AG09319 (cell line): ENCODE measurements around the gene HOTAIR.

ENCODE experiments used
- DNase-seq: peaks from one replicate; pipeline ENCODE4 v3.0.0-alpha.2; 2010; ENCODE audit warnings: low read depth; ENCODE audit errors: extremely low read depth
- TF ChIP-seq, protein P1 (sequence below): IDR thresholded peaks from 2 replicates; pipeline ENCODE4 v1.5.1; 2011; ENCODE audit warnings: low read depth, mild to moderate bottlenecking, inconsistent platforms, low read length, moderate library complexity

The HOTAIR gene

DNA sequence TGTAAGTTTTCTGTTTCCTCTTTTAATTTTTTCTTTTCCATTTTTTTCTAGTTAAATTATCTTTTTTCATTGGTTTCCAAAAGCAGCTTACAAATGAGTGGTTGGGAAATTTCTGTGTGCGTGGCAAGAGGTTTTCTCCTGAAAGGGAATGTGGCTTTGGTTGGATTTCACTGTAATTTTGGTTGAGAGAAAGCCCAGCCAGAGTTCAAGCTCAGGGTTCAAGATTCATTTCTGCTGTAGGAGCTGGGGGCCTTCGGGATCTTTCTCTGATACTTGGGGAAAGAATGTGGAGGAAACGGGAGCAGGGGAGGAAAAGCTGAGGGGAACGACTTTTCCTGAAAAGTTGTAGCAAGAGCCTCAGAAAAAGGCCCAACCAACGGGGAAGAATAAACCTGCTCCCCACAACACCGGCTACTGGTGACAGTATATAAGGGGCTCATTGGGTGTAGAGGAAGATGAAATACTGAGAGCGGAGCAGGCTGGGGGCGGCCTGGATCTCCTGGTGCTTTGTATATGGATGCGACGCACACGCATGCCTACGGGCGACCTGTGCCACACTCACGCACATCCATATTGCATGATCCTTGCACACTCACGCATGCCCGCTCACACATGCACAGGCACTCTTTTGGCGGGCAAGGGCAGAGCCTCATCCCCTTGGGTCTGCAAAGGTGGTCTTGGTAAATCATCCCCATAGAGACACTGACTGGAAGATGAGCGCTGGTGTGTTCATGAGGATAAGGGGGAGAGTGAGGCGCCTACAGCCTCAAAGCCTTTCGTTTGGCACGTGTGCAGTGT is 12.1 kb upstream of the HOTAIR start:
- DNase-seq: no peak
- TF ChIP-seq, protein P1, sequence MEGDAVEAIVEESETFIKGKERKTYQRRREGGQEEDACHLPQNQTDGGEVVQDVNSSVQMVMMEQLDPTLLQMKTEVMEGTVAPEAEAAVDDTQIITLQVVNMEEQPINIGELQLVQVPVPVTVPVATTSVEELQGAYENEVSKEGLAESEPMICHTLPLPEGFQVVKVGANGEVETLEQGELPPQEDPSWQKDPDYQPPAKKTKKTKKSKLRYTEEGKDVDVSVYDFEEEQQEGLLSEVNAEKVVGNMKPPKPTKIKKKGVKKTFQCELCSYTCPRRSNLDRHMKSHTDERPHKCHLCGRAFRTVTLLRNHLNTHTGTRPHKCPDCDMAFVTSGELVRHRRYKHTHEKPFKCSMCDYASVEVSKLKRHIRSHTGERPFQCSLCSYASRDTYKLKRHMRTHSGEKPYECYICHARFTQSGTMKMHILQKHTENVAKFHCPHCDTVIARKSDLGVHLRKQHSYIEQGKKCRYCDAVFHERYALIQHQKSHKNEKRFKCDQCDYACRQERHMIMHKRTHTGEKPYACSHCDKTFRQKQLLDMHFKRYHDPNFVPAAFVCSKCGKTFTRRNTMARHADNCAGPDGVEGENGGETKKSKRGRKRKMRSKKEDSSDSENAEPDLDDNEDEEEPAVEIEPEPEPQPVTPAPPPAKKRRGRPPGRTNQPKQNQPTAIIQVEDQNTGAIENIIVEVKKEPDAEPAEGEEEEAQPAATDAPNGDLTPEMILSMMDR: no peak

DNA sequence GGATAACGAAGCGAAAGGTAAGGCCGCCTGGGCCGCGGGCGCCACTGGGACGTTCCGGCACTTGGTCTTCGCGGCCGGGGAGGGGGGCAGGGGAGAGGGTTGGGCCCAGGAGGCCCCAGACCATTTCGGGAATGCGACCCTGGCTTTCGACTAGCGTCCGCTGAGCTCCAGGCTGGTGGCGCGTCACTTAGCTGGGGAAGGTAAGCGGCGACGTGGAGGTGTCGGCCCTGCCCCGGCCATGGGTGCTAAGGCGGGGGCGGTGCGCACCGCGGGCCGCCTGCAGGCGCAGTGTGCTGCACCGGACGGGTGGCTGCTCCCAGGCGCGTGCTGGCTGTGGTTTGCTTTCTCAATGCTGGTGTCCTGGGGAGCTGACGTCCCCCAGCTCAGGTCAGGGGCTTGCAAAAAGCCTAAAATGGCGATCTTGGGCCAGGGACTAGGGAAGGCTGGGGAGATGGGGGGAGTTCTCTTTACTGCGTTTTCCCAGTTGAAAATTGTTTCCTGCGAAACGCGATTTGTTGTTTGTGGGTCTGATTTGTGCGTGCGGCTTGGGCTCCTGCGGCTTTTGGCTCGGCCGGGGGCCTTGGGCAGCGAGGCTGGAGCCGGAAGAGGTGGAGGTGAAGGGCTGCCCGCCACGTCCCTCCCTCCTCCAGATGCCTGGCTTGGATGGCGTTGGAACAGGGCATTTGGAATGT is 11.4 kb upstream of the HOTAIR start:
- no peak for DNase-seq
- TF ChIP-seq, protein P1: no peak

DNA sequence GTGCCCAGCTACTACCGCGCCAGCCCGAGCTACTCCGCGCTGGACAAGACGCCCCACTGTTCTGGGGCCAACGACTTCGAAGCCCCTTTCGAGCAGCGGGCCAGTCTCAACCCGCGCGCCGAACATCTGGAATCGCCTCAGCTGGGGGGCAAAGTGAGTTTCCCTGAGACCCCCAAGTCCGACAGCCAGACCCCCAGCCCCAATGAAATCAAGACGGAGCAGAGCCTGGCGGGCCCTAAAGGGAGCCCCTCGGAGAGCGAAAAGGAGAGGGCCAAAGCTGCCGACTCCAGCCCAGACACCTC is 10.9 kb upstream of the HOTAIR start:
- no peak for DNase-seq
- TF ChIP-seq, protein P1: no peak

DNA sequence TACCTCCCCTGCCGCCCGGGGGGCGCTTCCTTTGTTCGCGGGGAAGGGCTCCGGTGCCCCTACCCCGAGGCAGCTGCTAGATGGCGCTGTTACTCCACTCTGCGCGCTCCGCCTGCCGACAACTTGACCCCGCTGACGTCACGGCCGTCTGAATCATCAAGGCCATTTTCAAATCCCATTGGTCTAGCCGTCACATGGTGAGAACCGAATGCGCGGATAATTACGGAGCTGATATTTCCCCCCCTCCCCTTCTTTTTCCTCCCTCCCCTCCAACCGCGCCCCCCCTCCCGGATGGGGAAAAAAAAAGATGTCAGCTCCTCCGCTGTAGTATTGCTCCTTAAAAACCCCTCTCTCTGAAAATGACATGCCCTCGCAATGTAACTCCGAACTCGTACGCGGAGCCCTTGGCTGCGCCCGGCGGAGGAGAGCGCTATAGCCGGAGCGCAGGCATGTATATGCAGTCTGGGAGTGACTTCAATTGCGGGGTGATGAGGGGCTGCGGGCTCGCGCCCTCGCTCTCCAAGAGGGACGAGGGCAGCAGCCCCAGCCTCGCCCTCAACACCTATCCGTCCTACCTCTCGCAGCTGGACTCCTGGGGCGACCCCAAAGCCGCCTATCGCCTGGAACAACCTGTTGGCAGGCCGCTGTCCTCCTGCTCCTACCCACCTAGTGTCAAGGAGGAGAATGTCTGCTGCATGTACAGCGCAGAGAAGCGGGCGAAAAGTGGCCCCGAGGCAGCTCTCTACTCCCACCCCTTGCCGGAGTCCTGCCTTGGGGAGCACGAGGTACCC is 10.3 kb upstream of the HOTAIR start, which contains the start of gene HOXC10:
TSS of gene HOXC10 (plus strand) at position 246 of the 791 bp plus-strand sequence. CDS start at position 360, 114 bp downstream.
- peak; percentile 11 for DNase-seq

DNA sequence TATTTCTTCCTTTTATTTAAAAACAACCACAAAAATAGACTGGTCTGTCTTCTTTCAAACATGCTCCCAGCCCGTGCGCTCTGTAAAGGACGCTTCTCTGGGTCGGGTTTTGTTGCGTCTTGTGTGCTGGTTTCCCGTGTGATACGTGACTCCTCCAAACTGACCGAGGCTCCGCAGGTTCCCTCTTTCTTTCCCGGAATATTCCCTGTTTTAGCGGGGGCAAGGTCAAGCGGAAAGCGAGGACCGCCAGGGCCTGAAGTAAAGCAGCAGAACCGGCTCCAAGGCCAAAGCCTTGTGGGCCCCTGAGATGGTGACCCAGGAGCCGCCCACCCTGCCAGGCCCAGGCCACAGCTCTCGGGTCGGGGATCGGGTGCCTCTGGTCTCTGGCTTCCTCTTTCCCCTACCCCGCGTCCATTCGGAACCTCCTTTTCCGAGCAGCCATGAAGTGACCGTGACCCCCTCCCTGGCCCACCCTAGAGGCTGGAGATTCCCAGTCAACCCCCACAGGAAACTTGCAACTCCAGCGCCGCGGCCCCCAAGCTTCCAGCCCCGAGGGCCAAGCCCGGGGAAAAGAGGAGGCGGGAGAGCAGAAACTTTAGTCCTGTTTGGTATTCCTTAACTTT is 9.3 kb upstream of the HOTAIR start:
- TF ChIP-seq, protein P1: no peak
- DNase-seq: no peak

More for the DNA sequence above, 10.3 kb upstream of the HOTAIR start, which contains the start of gene HOXC10:
- TF ChIP-seq, protein P1: peak; percentile 44

DNA sequence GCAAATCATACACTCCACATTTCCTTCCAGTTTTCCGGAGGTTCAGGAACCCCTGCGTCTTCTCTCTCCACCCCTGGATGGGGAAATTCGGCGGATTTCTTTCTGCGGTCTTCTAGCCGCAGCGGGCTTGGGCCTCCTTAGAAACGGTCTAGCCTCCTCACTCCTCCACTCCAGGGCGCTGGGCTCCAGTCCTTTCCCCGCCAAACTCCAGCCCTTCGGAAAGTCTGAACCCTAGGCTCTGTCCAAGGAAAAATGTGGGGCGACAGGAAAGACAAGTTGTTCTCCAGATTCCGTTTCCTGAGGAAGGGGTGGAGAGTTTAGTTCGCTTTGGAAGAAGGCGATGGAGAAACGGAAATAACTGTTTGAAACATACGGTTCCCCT is 8.8 kb upstream of the HOTAIR start:
- DNase-seq: no peak
- TF ChIP-seq, protein P1: no peak
